Measurements from ENCODE around the gene UBA1. TPM values are rescaled to one million over a fixed set of nuclear protein-coding genes. Genes with fewer than 3 reads are reported as not detected.

UBA1 gene
- total and polyA plus RNA-seq, 2 experiments from 2014 or later, result 146 to 264 TPM

DNA sequence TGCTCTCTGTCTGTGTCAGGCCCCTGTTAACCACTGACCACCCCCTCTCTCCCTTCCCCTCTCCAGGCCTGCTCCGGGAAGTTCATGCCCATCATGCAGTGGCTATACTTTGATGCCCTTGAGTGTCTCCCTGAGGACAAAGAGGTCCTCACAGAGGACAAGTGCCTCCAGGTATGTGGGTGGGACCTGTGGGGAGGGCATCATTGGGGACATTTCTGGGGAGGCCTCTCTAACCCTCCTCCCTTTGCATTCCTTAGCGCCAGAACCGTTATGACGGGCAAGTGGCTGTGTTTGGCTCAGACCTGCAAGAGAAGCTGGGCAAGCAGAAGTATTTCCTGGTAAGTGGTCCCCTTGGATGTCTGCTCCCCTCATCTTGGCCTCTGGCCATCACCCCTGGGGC lies 9.2 kb downstream of the UBA1 start:
- in situ Hi-C loops (cut with MboI), result loop anchor here (25.0 kb wide), 1 partner anchor 184 kb away; no protein-coding TSS in a partner anchor

GRCh38 chrX:47204970-47205369 lies 11.3 kb downstream of the UBA1 start:
- TF ChIP-seq EZH2 (IDR thresholded peaks at IDR 0.05; ENCODE audit: insufficient read depth, poor library complexity, severe bottlenecking), result no peak
- no peak for TF ChIP-seq EZH2phosphoT487 (IDR thresholded peaks at IDR 0.05; ENCODE audit: insufficient read depth, low read depth)
- in situ Hi-C loops (cut with MboI), result loop anchor here (25.0 kb wide), 1 partner anchor 182 kb away; no protein-coding TSS in a partner anchor
- H4K20me1 ChIP-seq (ENCODE audit: insufficient read depth), result no peaks in the 10 kb centered on the region

More for the DNA sequence above, 9.2 kb downstream of the UBA1 start:
- 43 to 87% methylated on average over 1 to 3 of the region's 4 CpGs for WGBS, 2 experiments (ENCODE audit: low coverage in 1 of 2, low lambda C conversion rate in 2 of 2, missing lambda C conversion rate in 2 of 2)
- H3F3A ChIP-seq (ENCODE audit: insufficient read depth), result no peaks in the 10 kb centered on the region; the same call in 1 of the 2 replicates
- no peaks in the 10 kb centered on the region for H3K27me3 ChIP-seq (replicated peaks; ENCODE audit: insufficient read depth)
- H3K4me3 ChIP-seq, result no peak overlapping the region
- H3K27ac ChIP-seq, result no peak overlapping the region
- H4K20me1 ChIP-seq (ENCODE audit: insufficient read depth), result no peaks in the 10 kb centered on the region
- no peak overlapping the region for H3K4me2 ChIP-seq (ENCODE audit: unreplicated experiment)
- no peaks in the 10 kb centered on the region for H3K9me2 ChIP-seq (ENCODE audit: insufficient read depth)
- peaks cover 24% of the 10 kb centered on the region; the same call in 1 of the 2 replicates for H3K36me3 ChIP-seq (ENCODE audit: low read depth)
- H2AFZ ChIP-seq, result no peak overlapping the region
- peaks cover 60% of the 10 kb centered on the region for H3K79me2 ChIP-seq (ENCODE audit: insufficient read depth)
- no peak for DNase-seq
- TF ChIP-seq EZH2phosphoT487 (IDR thresholded peaks at IDR 0.05; ENCODE audit: insufficient read depth, low read depth) (no peak), EZH2 (IDR thresholded peaks at IDR 0.05; ENCODE audit: insufficient read depth, poor library complexity, severe bottlenecking) (no peak)
- H3K9ac ChIP-seq, result no peak overlapping the region
- peaks cover 10% of the 10 kb centered on the region for H3K4me1 ChIP-seq (ENCODE audit: insufficient read depth)
- H3K9me3 ChIP-seq (ENCODE audit: low read depth), result no peaks in the 10 kb centered on the region

DNA sequence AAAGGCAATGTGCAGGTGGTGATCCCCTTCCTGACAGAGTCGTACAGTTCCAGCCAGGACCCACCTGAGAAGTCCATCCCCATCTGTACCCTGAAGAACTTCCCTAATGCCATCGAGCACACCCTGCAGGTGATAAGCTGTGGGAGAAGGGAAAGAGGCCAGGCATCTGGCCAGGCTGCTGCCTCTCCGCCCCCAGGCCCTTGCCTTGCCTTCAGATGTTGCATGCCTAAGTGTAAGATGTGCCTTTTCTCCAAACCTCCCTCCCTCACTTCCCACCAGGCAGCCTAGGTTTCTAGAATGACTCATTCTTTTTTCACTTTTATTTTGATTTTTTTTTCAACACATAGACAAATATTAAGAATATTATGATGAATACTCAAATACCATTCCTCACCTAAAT lies 12.7 kb downstream of the UBA1 start:
- TF ChIP-seq EZH2phosphoT487 (IDR thresholded peaks at IDR 0.05; ENCODE audit: insufficient read depth, low read depth) (no peak), EZH2 (IDR thresholded peaks at IDR 0.05; ENCODE audit: insufficient read depth, poor library complexity, severe bottlenecking) (no peak)
- WGBS, 2 experiments (ENCODE audit: low coverage in 1 of 2, low lambda C conversion rate in 2 of 2, missing lambda C conversion rate in 2 of 2), result 85 to 94% methylated on average over 3 of the region's 3 CpGs
- Histone ChIP-seq H3K9me2 (ENCODE audit: insufficient read depth) (no peaks in the 10 kb centered on the region), H3K36me3 (ENCODE audit: low read depth) (peaks cover 25% of the 10 kb centered on the region; the same call in 1 of the 2 replicates), H3K27me3 (replicated peaks; ENCODE audit: insufficient read depth) (no peaks in the 10 kb centered on the region), H3K4me1 (ENCODE audit: insufficient read depth) (no peaks in the 10 kb centered on the region), H3K4me3 (no peak overlapping the region), H3K27ac (peak overlapping the region; percentile 41; the same call in 1 of the 2 replicates), H3K4me2 (ENCODE audit: unreplicated experiment) (no peak overlapping the region), H3F3A (ENCODE audit: insufficient read depth) (no peaks in the 10 kb centered on the region), H3K9ac (no peak overlapping the region), H3K9me3 (ENCODE audit: low read depth) (no peaks in the 10 kb centered on the region), H2AFZ (no peak overlapping the region), H3K79me2 (ENCODE audit: insufficient read depth) (peaks cover 40% of the 10 kb centered on the region), H4K20me1 (ENCODE audit: insufficient read depth) (no peaks in the 10 kb centered on the region)
- DNase-seq, result peak; percentile 69
- in situ Hi-C loops (cut with MboI), result loop anchor here (25.0 kb wide), 1 partner anchor 181 kb away; no protein-coding TSS in a partner anchor

More at GRCh38 chrX:47204970-47205369, 11.3 kb downstream of the UBA1 start:
- Histone ChIP-seq H3K4me3 (no peak overlapping the region), H3K4me2 (ENCODE audit: unreplicated experiment) (no peak overlapping the region), H3F3A (ENCODE audit: insufficient read depth) (no peaks in the 10 kb centered on the region), H3K27ac (0 out of 2 replicates have a peak overlapping the region, but pooled peaks have one; percentile 12), H3K36me3 (ENCODE audit: low read depth) (peaks cover 29% of the 10 kb centered on the region; the same call in 1 of the 2 replicates), H3K27me3 (replicated peaks; ENCODE audit: insufficient read depth) (no peaks in the 10 kb centered on the region), H3K79me2 (ENCODE audit: insufficient read depth) (peaks cover 48% of the 10 kb centered on the region), H2AFZ (no peak overlapping the region), H3K4me1 (ENCODE audit: insufficient read depth) (peaks cover 5% of the 10 kb centered on the region), H3K9ac (no peak overlapping the region), H3K9me3 (ENCODE audit: low read depth) (no peaks in the 10 kb centered on the region), H3K9me2 (ENCODE audit: insufficient read depth) (no peaks in the 10 kb centered on the region)
- 54 to 77% methylated on average over 3 to 5 of the region's 5 CpGs for WGBS, 2 experiments (ENCODE audit: low coverage in 1 of 2, low lambda C conversion rate in 2 of 2, missing lambda C conversion rate in 2 of 2)
- no peak for DNase-seq

DNA sequence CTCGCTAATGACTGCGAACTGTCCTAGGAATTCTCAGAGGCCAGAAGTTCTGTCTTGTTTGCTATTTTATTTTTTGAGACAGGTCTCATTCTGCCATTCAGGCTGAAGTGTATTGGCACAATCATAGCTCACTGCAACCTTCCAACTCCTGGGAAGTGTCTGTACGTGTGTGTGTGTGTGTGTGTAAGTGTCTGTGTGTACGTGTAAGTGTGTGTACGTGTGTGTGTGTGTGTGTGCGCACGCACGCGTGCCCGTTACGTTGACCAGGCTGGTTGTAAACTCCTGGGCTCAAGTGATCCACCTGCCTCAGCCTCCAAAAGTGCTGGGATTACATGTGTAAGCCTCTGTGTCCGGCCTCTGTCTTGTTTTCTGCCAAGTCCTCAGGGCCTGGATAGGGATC lies 14.5 kb downstream of the UBA1 start:
- H3K27me3 ChIP-seq (replicated peaks; ENCODE audit: insufficient read depth), result no peaks in the 10 kb centered on the region
- in situ Hi-C loops (cut with MboI), result loop anchor here (25.0 kb wide), 1 partner anchor 179 kb away; no protein-coding TSS in a partner anchor
- WGBS, 2 experiments (ENCODE audit: low coverage in 1 of 2, low lambda C conversion rate in 2 of 2, missing lambda C conversion rate in 2 of 2), result 63 to 79% methylated on average over 5 to 12 of the region's 12 CpGs
- H3F3A ChIP-seq (ENCODE audit: insufficient read depth), result peaks cover 15% of the 10 kb centered on the region
- no peak overlapping the region for H3K4me2 ChIP-seq (ENCODE audit: unreplicated experiment)
- no peak overlapping the region for H2AFZ ChIP-seq
- H3K27ac ChIP-seq, result no peak overlapping the region
- H3K4me1 ChIP-seq (ENCODE audit: insufficient read depth), result no peaks in the 10 kb centered on the region
- H4K20me1 ChIP-seq (ENCODE audit: insufficient read depth), result no peaks in the 10 kb centered on the region
- H3K9me2 ChIP-seq (ENCODE audit: insufficient read depth), result no peaks in the 10 kb centered on the region
- peaks cover 19% of the 10 kb centered on the region; the same call in 1 of the 2 replicates for H3K36me3 ChIP-seq (ENCODE audit: low read depth)
- TF ChIP-seq EZH2 (IDR thresholded peaks at IDR 0.05; ENCODE audit: insufficient read depth, poor library complexity, severe bottlenecking), result no peak
- no peak for TF ChIP-seq EZH2phosphoT487 (IDR thresholded peaks at IDR 0.05; ENCODE audit: insufficient read depth, low read depth)
- no peak overlapping the region for H3K9ac ChIP-seq
- DNase-seq, result no peak
- peaks cover 23% of the 10 kb centered on the region for H3K79me2 ChIP-seq (ENCODE audit: insufficient read depth)
- H3K4me3 ChIP-seq, result no peak overlapping the region
- H3K9me3 ChIP-seq (ENCODE audit: low read depth), result no peaks in the 10 kb centered on the region

Data from GM23248 (cell line).